GM10847 (cell line): Measurements from ENCODE around the gene ECI1.

Source experiments
- POLR2A ChIP-seq: IDR thresholded peaks from 2 replicates; pipeline ENCODE4 v1.6.1; 2011; ENCODE audit not compliant: insufficient read length; ENCODE audit errors: extremely low read depth

Gene ECI1

GRCh38 chr16:2284001-2284770, 32.8 kb upstream of the ECI1 start:
- TF ChIP-seq POLR2A = no peak

- TF ChIP-seq POLR2A = no peak
These were observed 31.6 kb upstream of the ECI1 start for GRCh38 chr16:2282866-2283555.

GRCh38 chr16:2282262-2282661, 30.9 kb upstream of the ECI1 start:
- TF ChIP-seq POLR2A = no peak

- no peak for TF ChIP-seq POLR2A
These were observed 29.7 kb upstream of the ECI1 start for GRCh38 chr16:2280981-2281542.

GRCh38 chr16:2280461-2280860, 29.1 kb upstream of the ECI1 start:
- no peak for TF ChIP-seq POLR2A

GRCh38 chr16:2278956-2279800, 27.8 kb upstream of the ECI1 start:
- no peak for TF ChIP-seq POLR2A

- TF ChIP-seq POLR2A = no peak
These were observed 26.9 kb upstream of the ECI1 start for GRCh38 chr16:2278272-2278608.

- TF ChIP-seq POLR2A = no peak
These were observed 26.3 kb upstream of the ECI1 start for GRCh38 chr16:2277466-2278271.

- no peak for TF ChIP-seq POLR2A
These were observed 25.2 kb upstream of the ECI1 start for GRCh38 chr16:2276368-2277195.

GRCh38 chr16:2275476-2276367, 24.3 kb upstream of the ECI1 start:
- TF ChIP-seq POLR2A = no peak

GRCh38 chr16:2273931-2274330, 22.5 kb upstream of the ECI1 start:
- TF ChIP-seq POLR2A = no peak

- no peak for TF ChIP-seq POLR2A
These were observed 22.1 kb upstream of the ECI1 start for GRCh38 chr16:2273484-2273883.
